GM19023 (cell line): ENCODE measurements around the gene SLC8A2.

ENCODE experiments used
- ATAC-seq: cut with Tn5 transposase; IDR thresholded peaks from one replicate; pipeline ENCODE4 v1.9.1; 2021; ENCODE audit warnings: mild to moderate bottlenecking, moderate library complexity; ENCODE audit not compliant: unreplicated experiment

SLC8A2 gene

GRCh38 chr19:47432091-47432490, 39.6 kb downstream of the SLC8A2 start:
- no peak for ATAC-seq

DNA sequence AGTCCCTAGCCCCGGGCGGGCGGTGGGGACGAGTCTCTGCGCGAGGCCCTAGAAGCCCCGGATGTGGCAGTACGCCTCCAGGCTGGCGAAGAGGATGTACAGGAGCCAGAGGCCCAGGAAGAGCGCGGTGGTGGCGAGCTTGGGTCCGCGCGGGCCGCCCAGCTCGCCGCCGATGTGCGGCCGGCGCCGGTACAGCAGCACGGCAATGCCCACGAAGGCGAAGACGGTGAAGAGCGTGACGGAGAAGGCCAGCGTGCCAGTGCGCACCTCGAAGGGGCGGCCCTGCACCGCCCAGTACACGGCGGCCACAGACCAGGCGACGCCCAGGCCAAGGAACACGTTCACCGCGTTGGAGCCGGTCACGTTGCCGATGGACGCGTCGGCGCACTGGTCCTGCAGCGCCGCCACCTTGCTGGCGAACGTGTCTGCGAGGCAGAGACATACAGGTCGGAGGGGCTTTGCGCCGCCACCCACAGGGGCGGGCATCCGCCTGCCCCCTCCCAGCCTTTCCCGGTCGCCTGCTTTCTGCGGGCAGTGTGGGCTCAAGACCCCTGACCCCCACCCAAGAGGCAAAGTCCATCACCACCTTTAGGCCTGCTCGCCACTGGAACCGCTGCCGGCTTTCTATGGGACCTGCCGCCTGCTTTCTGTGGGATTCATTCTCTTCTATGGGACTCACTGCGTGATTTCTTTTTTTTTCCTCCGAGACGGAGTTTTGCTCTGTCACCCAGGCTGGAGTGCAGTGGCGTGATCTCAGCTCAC, 41.5 kb downstream of the SLC8A2 start:
- ATAC-seq, result no peak

GRCh38 chr19:47429140-47429793, 42.4 kb downstream of the SLC8A2 start:
- no peak for ATAC-seq

GRCh38 chr19:47428177-47428894, 43.4 kb downstream of the SLC8A2 start:
- no peak for ATAC-seq

GRCh38 chr19:47427241-47428176, 44.2 kb downstream of the SLC8A2 start:
- ATAC-seq, result no peak

DNA sequence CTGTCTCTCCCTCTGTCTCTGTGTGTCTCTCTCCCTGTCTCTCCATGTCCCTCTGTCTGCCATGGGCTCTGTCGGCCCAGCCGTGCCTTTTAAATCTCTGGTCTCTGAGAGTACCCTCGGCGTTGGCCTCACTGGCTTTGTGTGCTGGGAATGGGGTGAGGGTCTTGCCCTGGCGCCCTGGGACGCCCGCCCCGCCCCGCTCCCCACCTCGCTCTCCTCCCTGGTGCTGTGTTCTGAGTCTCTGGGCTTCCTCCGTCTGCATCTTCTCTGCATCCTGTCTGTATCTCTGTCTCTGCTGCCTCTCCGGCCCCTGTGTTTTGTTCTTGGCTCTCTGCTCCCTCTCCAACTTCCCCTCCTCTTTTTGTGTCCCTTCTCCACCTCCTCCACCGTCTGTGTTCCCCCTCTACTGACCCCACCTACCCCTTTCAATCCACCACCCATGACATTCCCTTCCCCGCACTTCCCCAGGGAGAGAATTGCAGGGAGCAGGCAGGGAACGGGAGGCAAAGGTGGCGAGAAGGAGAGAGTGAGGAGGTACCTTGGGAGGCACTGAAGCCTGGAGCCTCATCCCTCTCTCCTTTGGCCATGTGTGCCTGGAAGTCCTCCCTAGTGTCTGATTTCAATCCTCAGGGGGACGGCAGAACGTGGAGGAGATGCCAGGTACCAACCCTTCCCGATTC, 48.4 kb downstream of the SLC8A2 start:
- ATAC-seq, result no peak

- ATAC-seq, result no peak
These were observed 49.1 kb downstream of the SLC8A2 start for GRCh38 chr19:47422417-47423163.

DNA sequence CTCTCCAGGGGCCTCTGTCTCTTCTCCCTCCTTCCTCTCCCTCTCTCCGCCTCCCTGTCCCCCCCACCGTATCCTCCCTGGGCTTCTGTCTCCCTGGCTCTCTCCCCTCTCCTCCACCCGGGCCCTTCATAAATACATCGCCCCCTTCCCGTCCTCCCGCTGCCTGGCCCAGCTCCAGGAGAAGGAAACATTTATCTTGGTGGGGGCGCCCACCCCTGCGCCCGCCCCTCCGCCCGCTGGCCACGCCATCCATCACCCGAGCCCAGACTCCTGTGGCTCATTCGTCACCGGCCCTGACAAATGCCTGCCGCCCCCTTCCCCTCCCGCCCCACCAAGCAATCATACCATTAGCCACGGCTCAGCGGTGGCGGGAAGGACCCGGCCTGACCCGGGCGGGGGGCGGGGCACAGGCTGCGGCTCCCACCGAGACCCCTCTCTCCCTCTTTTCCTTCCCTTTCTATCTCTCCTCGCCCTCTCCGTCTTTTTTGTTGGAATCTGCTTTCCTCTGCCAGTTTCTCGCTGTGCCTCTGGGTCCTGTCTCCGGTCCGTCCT, 49.8 kb downstream of the SLC8A2 start:
- no peak for ATAC-seq

GRCh38 chr19:47421244-47421786, 50.4 kb downstream of the SLC8A2 start:
- ATAC-seq, result no peak

DNA sequence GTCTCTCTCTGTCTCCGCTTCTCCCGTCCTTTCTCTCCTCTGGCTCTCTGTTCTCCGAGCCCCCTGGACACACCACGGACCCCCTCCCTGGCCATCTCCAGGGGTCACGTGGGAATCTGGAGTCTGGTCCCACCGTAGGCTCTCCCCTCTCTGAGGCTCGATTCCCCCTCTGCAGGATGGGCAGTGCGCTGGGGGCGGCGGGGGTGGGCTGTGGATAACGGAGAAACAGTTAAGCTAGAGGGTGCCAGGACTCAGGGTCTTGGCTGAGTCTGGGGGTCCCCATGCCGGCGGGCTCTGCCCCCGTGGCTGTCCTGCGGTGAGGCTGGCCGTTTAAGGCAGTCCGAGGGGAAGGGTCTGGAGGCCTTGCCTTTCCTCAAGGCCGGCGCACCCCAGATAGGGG, 51.9 kb downstream of the SLC8A2 start:
- ATAC-seq, result no peak

DNA sequence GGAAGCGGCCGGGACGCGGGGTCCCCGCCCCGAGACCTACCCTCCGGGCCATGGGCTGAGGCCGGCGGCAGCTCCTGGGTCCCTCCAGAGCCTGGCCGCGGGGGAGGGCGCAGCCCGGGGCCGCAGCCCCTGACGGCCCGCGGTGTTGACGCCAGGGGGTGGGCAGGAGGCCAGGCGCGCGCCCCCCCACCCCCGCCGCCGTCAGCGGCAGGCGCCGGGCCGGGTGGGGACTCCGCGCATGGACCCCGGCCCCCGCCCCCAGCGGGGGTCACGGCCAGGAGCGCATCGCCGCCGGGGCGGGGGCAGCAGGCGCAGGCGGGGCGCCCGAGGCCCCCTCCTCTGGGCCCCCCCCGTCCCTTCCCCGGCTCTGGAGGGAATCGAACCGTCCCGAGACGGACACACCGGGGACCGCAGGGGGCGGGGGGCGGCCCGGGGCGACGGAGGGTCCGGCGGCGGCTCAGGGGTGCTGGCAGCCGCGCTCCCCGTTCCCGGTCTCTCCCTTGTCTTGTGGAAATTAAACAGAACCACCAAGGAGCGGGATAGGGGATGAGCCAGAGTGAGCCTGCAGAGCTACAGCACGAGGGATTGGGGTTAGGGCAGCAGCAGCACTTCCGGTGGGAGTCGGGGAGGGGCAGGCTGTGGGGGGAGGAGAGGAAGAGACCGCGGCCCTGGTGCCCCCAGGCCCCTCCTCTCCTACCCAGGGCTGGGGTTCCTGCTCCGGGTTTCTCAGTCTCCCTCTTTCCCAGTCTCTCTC, 52.5 kb downstream of the SLC8A2 start, which contains the start of gene MEIS3:
TSS of gene MEIS3 (minus strand) at position 498 of the 754 bp plus-strand sequence. CDS start at position 52, 446 bp downstream.
- ATAC-seq, result no peak

DNA sequence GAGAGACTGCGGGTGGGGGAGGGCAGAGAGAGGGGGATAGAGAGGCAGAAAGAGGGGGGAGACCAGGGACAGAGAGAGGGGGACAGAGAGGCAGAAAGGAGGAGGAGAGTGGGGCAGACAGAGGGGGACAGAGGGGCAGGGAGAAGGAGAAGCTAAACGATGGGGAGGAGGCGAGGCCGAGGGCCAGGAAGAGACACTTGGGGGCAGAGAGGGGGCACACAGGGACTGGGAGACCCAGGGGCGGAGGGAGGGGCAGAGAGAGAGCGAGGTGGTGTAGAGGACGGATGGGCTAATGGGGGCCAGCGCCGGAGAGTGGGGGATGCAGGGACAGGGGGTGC, 53.0 kb downstream of the SLC8A2 start:
- ATAC-seq, result no peak

- no peak for ATAC-seq
These were observed 53.7 kb downstream of the SLC8A2 start for GRCh38 chr19:47417746-47418691.

DNA sequence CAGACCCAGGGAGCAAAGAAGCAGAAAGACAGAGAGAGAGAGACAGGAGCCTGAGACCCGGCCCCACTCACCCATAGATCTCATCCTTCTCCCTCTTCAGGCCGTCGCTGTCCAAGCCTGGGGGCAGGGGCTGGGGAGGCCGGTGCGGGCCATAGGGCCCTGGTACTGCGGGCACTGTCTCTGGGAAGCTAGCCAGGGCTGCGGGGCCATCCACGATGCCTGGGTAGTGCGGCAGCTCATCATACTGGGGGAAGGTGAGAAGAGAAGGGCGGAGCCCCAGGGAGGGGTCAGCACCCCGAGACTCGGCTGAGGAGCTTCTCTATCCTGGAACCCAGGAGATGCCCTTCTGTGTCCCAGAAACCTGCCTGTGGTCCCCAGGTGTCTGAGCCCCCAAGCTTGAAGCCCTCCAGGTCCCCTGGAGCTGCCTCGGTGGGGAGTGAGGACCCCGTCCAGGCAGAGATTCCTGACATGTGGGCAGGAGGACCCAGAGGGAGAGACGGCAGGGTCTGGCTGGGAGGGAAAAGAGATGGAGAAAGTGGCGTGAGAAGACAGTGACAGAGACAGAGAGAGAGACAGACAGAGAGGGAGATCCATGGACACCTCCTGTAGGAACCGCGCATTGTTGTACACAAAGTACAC, 54.5 kb downstream of the SLC8A2 start:
- no peak for ATAC-seq

DNA sequence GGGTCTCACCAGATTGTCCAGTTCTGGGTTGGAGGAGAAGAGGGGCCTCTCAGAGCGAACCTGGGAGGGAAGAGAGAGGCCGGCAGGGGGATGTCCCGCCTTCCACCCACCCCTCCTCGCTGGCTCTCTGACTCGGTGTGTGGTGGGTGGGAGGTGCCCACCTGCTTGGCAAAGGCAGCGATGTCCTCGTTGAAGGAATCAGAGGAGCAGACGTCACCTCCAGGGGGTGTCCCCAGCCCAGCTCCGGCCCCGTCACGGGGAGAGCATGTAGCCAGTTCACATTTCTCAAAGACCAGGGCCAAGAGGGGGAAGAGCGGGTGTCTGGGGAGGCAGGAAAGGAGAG, 55.1 kb downstream of the SLC8A2 start:
- no peak for ATAC-seq

GRCh38 chr19:47415953-47416642, 55.6 kb downstream of the SLC8A2 start:
- ATAC-seq, result no peak
